Osteoblast (primary cell): ENCODE measurements around the gene ZDHHC14. TPM values are rescaled to one million over a fixed set of nuclear protein-coding genes. Genes with fewer than 3 reads are reported as not detected.

Source experiments
- DNase-seq: peaks from one replicate; pipeline ENCODE4 v3.0.0; 2011; ENCODE audit warnings: low spot score, mixed read lengths; ENCODE audit not compliant: insufficient read length; ENCODE audit errors: missing footprints
- H2AFZ ChIP-seq: 2 replicates; pipeline ENCODE4 v1.6.0; 2011; ENCODE audit warnings: mild to moderate bottlenecking, low read length
- H3K27ac ChIP-seq: 2 replicates; pipeline ENCODE4 v1.5.1; 2011; ENCODE audit warnings: mild to moderate bottlenecking, low read depth, low read length, moderate library complexity
- H3K27me3 ChIP-seq: 2 replicates; pipeline ENCODE4 v1.6.0; 2012; ENCODE audit warnings: mild to moderate bottlenecking, control low read depth, inconsistent platforms, low read length, moderate library complexity; ENCODE audit not compliant: insufficient read depth
- H3K36me3 ChIP-seq: 2 replicates; pipeline ENCODE4 v1.5.1; 2011; ENCODE audit warnings: mild to moderate bottlenecking, low read length, control low read depth, moderate library complexity; ENCODE audit not compliant: insufficient read depth
- H3K4me1 ChIP-seq: 2 replicates; pipeline ENCODE4 v1.5.1; 2011; ENCODE audit warnings: mild to moderate bottlenecking, low read length, control low read depth, moderate library complexity; ENCODE audit not compliant: insufficient read depth
- H3K4me2 ChIP-seq: 2 replicates; pipeline ENCODE4 v1.6.0; 2011; ENCODE audit warnings: mild to moderate bottlenecking, low read length; ENCODE audit not compliant: insufficient read depth
- H3K4me3 ChIP-seq: fragments of 200-600 bp; sonication (generic); 3 replicates; pipeline ENCODE4 v1.5.1; 2012; ENCODE audit warnings: mild to moderate bottlenecking, low read length, inconsistent platforms; ENCODE audit not compliant: insufficient read depth
- H3K79me2 ChIP-seq: 2 replicates; pipeline ENCODE4 v1.6.0; 2012; ENCODE audit warnings: mild to moderate bottlenecking, low read length, control low read depth, inconsistent platforms; ENCODE audit not compliant: insufficient read depth
- H3K9me3 ChIP-seq: 2 replicates; pipeline ENCODE4 v1.5.1; 2011; ENCODE audit warnings: low read depth, low read length, control low read depth
- H4K20me1 ChIP-seq: 2 replicates; pipeline ENCODE4 v1.6.0; 2012; ENCODE audit warnings: mild to moderate bottlenecking, low read length, control low read depth; ENCODE audit not compliant: insufficient read depth
- total RNA-seq: library from RNA; depleted of rRNA; stranded (reverse); fragments of >200 nt; gene quantifications from 2 replicates; pipeline ENCODE4 v1.2.3, GENCODE V29; 2012
- TF ChIP-seq, protein P1 (sequence below): IDR thresholded peaks from 2 replicates; pipeline ENCODE4 v1.5.1; 2011; ENCODE audit warnings: mild to moderate bottlenecking, low read depth, low read length, moderate library complexity; ENCODE audit errors: extremely low read depth

Gene ZDHHC14
- total RNA-seq, 1 donor: 1.4 TPM

DNA sequence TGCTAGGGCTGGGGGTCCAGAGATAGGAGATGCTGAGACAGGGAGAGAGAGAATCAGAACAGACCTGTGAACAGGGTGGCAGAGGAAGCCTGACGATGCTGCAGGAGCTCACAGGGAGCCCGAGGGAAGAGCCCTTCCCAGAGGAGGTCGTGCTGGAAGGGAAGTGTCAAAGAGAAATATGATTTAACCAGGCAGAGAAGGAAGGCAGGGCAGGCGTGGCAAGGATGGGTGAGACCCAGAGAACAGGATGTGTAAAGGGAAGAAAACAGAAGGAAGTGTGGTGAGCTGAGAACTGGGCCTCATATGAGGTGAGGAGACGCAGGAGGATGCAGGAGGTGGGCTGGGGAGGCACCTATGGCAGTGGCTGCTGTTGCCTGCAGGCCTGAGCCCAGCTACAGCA lies 105.6 kb downstream of the ZDHHC14 start:
- TF ChIP-seq, protein P1, sequence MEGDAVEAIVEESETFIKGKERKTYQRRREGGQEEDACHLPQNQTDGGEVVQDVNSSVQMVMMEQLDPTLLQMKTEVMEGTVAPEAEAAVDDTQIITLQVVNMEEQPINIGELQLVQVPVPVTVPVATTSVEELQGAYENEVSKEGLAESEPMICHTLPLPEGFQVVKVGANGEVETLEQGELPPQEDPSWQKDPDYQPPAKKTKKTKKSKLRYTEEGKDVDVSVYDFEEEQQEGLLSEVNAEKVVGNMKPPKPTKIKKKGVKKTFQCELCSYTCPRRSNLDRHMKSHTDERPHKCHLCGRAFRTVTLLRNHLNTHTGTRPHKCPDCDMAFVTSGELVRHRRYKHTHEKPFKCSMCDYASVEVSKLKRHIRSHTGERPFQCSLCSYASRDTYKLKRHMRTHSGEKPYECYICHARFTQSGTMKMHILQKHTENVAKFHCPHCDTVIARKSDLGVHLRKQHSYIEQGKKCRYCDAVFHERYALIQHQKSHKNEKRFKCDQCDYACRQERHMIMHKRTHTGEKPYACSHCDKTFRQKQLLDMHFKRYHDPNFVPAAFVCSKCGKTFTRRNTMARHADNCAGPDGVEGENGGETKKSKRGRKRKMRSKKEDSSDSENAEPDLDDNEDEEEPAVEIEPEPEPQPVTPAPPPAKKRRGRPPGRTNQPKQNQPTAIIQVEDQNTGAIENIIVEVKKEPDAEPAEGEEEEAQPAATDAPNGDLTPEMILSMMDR: no peak
- H3K36me3 ChIP-seq: no peaks in the 10 kb centered on the region
- no peak overlapping the region for H3K27ac ChIP-seq

DNA sequence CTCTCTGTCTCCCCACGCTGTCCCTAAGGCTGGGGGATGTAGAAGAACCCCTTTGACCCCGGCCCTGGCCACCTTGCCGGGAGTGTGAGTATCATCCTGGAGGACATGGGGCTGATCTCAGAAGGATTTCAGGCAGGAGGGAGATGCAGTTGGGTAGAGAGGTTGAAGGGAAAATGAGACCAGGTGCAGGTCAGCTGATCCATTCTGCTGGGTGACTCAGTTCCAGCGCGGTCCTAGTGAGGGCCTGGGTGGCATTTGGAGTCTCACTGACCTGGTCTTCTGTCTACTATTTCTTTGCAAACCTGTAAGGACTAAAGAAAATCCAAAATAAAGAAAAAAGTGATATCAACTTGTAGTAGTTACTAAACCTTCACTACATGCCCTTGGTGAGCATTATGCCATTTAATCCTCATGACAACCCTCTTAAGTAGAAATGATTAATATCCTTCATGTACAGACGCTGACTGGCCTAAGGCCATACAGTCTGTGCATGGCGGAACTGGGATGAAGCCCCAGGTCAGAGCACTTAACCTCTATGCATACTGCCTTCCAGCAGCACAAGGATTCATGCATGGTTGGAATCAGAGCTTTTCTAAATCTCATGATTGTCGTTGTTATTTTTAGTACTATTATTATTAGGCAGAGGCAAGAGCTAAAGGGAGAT lies 106.3 kb downstream of the ZDHHC14 start:
- peaks cover 4% of the 10 kb centered on the region for H3K9me3 ChIP-seq
- no peak for DNase-seq

More for the DNA sequence above, 105.6 kb downstream of the ZDHHC14 start:
- no peak overlapping the region for H3K4me3 ChIP-seq
- peak; percentile 52 for DNase-seq
- H2AFZ ChIP-seq: no peak overlapping the region
- no peaks in the 10 kb centered on the region for H3K27me3 ChIP-seq
- H3K9me3 ChIP-seq: peaks cover 4% of the 10 kb centered on the region
- H3K79me2 ChIP-seq: no peaks in the 10 kb centered on the region
- H3K4me1 ChIP-seq: no peaks in the 10 kb centered on the region
- H4K20me1 ChIP-seq: no peaks in the 10 kb centered on the region
- H3K4me2 ChIP-seq: no peak overlapping the region

GRCh38 chr6:157488058-157488457 lies 107.1 kb downstream of the ZDHHC14 start:
- Histone ChIP-seq H4K20me1 (no peaks in the 10 kb centered on the region), H3K9me3 (peaks cover 4% of the 10 kb centered on the region), H3K79me2 (no peaks in the 10 kb centered on the region), H3K27ac (no peak overlapping the region), H2AFZ (no peak overlapping the region), H3K4me1 (no peaks in the 10 kb centered on the region), H3K36me3 (no peaks in the 10 kb centered on the region), H3K4me3 (no peak overlapping the region), H3K27me3 (no peaks in the 10 kb centered on the region), H3K4me2 (no peak overlapping the region)
- DNase-seq: peak; percentile 52
- TF ChIP-seq, protein P1: no peak

More for the DNA sequence above, 106.3 kb downstream of the ZDHHC14 start:
- H3K4me1 ChIP-seq: no peaks in the 10 kb centered on the region
- no peak overlapping the region for H2AFZ ChIP-seq
- H3K79me2 ChIP-seq: no peaks in the 10 kb centered on the region
- TF ChIP-seq, protein P1: no peak
- H3K4me2 ChIP-seq: no peak overlapping the region
- H3K27me3 ChIP-seq: no peaks in the 10 kb centered on the region
- no peaks in the 10 kb centered on the region for H3K36me3 ChIP-seq
- no peaks in the 10 kb centered on the region for H4K20me1 ChIP-seq
- H3K4me3 ChIP-seq: no peak overlapping the region
- no peak overlapping the region for H3K27ac ChIP-seq

DNA sequence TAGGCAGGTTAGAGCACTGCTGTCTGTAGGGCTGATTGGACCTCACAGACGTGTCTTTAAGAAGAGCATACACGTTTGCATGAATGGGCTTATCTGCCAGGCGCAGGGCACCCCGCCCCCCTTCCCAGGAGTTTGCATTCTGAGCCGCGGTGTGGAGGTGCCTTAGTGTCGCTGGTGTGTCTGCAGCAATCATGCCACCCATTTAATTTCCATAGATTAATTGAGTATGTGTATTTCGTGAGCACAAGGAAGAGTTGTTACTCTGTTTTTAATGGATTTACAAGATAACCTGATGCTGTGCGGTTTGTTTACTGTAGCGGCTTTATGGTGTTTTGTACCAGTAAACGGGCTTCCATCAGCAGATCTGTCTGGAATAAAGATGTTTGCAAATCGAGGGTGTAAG lies 107.7 kb downstream of the ZDHHC14 start:
- Histone ChIP-seq H3K4me3 (no peak overlapping the region), H3K36me3 (no peaks in the 10 kb centered on the region), H3K27me3 (no peaks in the 10 kb centered on the region), H3K27ac (no peak overlapping the region), H3K79me2 (no peaks in the 10 kb centered on the region), H3K4me2 (no peak overlapping the region), H3K4me1 (no peaks in the 10 kb centered on the region), H4K20me1 (no peaks in the 10 kb centered on the region), H3K9me3 (peaks cover 4% of the 10 kb centered on the region), H2AFZ (no peak overlapping the region)
- no peak for DNase-seq
- TF ChIP-seq, protein P1: no peak
